CD4-positive, CD25-positive, alpha-beta regulatory T cell (primary cell): ENCODE measurements around the gene GFRAL. TPM values are rescaled to one million over a fixed set of nuclear protein-coding genes. Genes with fewer than 3 reads are reported as not detected.

Experiments used
- ATAC-seq, 2 donors: fragments of 150-1000 bp; cut with Tn5 transposase; one replicate each; pipeline ENCODE4 v1.10.0; 2021; ENCODE audit warnings: low read depth in 2 of 2, moderate number of reproducible peaks in 2 of 2, moderate library complexity in 1 of 2
- DNase-seq, 3 donors: peaks; one replicate each; pipeline versions ENCODE4 v3.0.0 to v3.0.0-alpha.2; 2012 to 2022; ENCODE audit warnings: mixed read lengths in 1 of 3
- H3K27ac ChIP-seq: one replicate; pipeline ENCODE4 v1.7.0; 2013; ENCODE audit warnings: mild to moderate bottlenecking, low read length; ENCODE audit not compliant: insufficient read depth, poor library complexity, severe bottlenecking
- H3K27me3 ChIP-seq: one replicate; pipeline ENCODE4 v1.7.0; 2013; ENCODE audit warnings: low read length; ENCODE audit not compliant: control insufficient read depth, insufficient read depth
- H3K36me3 ChIP-seq: one replicate; pipeline ENCODE4 v1.7.0; 2013; ENCODE audit warnings: mild to moderate bottlenecking, low read length, moderate library complexity; ENCODE audit not compliant: control insufficient read depth, insufficient read depth
- H3K4me1 ChIP-seq: 2 replicates; pipeline ENCODE4 v1.7.0; 2013; ENCODE audit warnings: mild to moderate bottlenecking, low read length; ENCODE audit not compliant: insufficient read depth, control insufficient read depth, poor library complexity, severe bottlenecking
- H3K4me3 ChIP-seq: one replicate; pipeline ENCODE4 v1.7.0; 2013; ENCODE audit warnings: low read depth, mild to moderate bottlenecking, low read length, moderate library complexity
- H3K9me3 ChIP-seq, 2 experiments: 1 replicate in 1 of 2; 2 replicates in 1 of 2; pipeline ENCODE4 v1.7.0; 2013; ENCODE audit warnings: low read length in 2 of 2, mild to moderate bottlenecking in 1 of 2, moderate library complexity in 1 of 2; ENCODE audit not compliant: control insufficient read depth in 2 of 2
- H3K27ac Mint-ChIP-seq, 3 donors: one replicate each; pipeline ENCODE4 v1.8.0; 2020 to 2022; ENCODE audit warnings: mild to moderate bottlenecking in 3 of 3, mixed read lengths in 3 of 3, moderate library complexity in 2 of 3
- H3K27me3 Mint-ChIP-seq: one replicate; pipeline ENCODE4 v1.8.0; 2022; ENCODE audit warnings: mild to moderate bottlenecking, mixed read lengths
- H3K36me3 Mint-ChIP-seq: one replicate; pipeline ENCODE4 v1.8.0; 2020; ENCODE audit warnings: mixed read lengths
- H3K4me1 Mint-ChIP-seq, 4 donors: one replicate each; pipeline ENCODE4 v1.8.0; 2020 to 2022; ENCODE audit warnings: mixed read lengths in 4 of 4, mild to moderate bottlenecking in 1 of 4
- H3K4me3 Mint-ChIP-seq, 4 donors: one replicate each; pipeline ENCODE4 v1.8.0; 2020 to 2022; ENCODE audit warnings: mild to moderate bottlenecking in 4 of 4, mixed read lengths in 4 of 4, moderate library complexity in 3 of 4
- H3K9me3 Mint-ChIP-seq, 7 donors: one replicate each; pipeline ENCODE4 v1.8.0; 2020 to 2022; ENCODE audit warnings: mixed read lengths in 7 of 7, mild to moderate bottlenecking in 3 of 7, moderate library complexity in 2 of 7
- polyA plus RNA-seq, 4 donors: library from polyadenylated mRNA; unstranded; fragments of 300-500 nt; fragmentation: Illumina TruSeq; gene quantifications; one replicate each; pipeline ENCODE4 v1.2.3, GENCODE V29; 2021
- total RNA-seq: library from RNA; stranded (reverse); gene quantifications from one replicate; pipeline ENCODE4 v1.2.3, GENCODE V29; 2022

Gene GFRAL
- total and polyA plus RNA-seq, 5 donors from 2014 or later = not detected

DNA sequence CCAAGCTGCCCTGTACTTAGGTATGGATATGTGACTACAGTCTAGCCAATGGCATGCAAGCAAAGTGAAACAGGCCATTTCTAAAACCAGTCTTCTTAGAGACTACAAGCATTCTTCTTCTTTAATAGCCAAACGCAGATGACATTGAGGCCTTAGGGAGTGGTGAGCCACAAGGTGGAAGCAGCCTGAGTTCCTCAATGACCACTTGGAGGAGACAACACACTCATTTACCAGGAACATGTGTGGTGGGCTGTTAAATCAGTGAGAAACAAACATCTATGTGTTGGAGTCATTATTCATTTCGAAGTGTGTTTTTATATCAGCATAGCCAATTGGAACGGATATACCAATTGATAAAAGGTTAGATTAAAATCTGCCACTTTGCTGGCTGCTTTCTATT lies 122.0 kb downstream of the GFRAL start:
- DNase-seq = no peak
- Mint-ChIP-seq H3K4me1 (no peaks in the 10 kb centered on the region), H3K4me3 (no peak overlapping the region), H3K9me3 (peaks cover 0 to 19% (median 4%) of the 10 kb centered on the region in 7 donors), H3K27ac (no peak overlapping the region), H3K36me3 (no peaks in the 10 kb centered on the region), H3K27me3 (no peaks in the 10 kb centered on the region)
- Histone ChIP-seq H3K4me1 (no peaks in the 10 kb centered on the region), H3K27ac (no peak overlapping the region), H3K36me3 (no peaks in the 10 kb centered on the region), H3K27me3 (no peaks in the 10 kb centered on the region), H3K9me3 (no peaks in the 10 kb centered on the region), H3K4me3 (no peak overlapping the region)
- ATAC-seq = no peak

DNA sequence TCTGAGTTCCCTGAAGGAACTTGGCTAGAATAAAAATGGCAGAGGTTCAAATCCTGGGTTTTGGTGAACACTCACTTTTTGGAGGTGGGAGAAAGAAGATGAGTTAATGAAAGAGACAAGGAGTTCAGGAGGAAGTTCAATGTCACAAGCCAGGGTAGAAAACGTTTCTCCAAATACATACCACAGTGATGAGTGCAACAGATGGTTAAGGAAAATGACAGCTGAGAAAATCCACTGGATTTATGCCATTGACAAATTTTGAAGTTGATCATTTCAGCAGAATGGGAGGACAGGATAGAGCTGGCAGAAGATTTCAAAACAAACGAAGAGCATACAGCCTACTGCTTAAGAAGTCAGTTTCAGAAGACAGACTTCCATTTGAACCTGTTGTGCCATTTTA lies 122.7 kb downstream of the GFRAL start:
- Histone ChIP-seq H3K9me3 (no peaks in the 10 kb centered on the region), H3K27me3 (no peaks in the 10 kb centered on the region), H3K36me3 (no peaks in the 10 kb centered on the region), H3K4me1 (no peaks in the 10 kb centered on the region), H3K4me3 (no peak overlapping the region), H3K27ac (no peak overlapping the region)
- Mint-ChIP-seq H3K36me3 (no peaks in the 10 kb centered on the region), H3K27me3 (no peaks in the 10 kb centered on the region), H3K9me3 (peaks cover 0 to 24% (median 4%) of the 10 kb centered on the region in 7 donors), H3K27ac (no peak overlapping the region), H3K4me3 (no peak overlapping the region), H3K4me1 (no peaks in the 10 kb centered on the region)
- ATAC-seq = no peak
- no peak for DNase-seq

Other genes with a start within 250 kb of the GFRAL start
- gene HCRTR2, start 153.0 kb upstream of the GFRAL start, total RNA-seq = not detected
- not detected for gene HCRTR2, start 153.0 kb upstream of the GFRAL start, polyA plus RNA-seq